Neural progenitor cell (in vitro differentiated cells): ENCODE measurements around the gene UNC45A.

Source experiments
- EZH2phosphoT487 ChIP-seq: fragments of 200-600 bp; sonication (generic); IDR thresholded peaks from 2 replicates; pipeline ENCODE4 v1.6.1; 2017; ENCODE audit warnings: antibody characterized with exemption
- TF ChIP-seq, protein P1 (sequence below): fragments of 200-600 bp; sonication (generic); IDR thresholded peaks from 2 replicates; pipeline ENCODE4 v1.5.1; 2017; ENCODE audit warnings: antibody characterized with exemption, mild to moderate bottlenecking

DNA sequence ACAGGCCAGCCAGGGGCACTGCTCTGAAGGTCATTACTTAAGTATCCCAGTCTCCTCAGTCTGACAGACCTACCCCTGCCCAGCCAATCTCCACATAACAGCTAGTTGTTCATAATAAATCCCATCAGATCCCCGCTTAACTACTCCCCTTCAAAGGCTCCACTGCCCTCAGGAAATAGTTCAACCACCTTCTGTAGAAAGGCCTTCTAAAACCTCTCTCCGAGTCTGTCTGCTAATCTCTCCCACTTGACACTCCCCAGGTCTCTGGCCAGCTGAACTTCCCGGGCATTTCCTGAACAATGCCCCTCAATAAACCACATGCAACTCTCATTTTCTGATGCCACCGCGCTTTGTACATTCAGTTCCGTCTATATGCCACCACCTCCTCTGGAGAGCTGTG, 53.2 kb downstream of the UNC45A start:
- TF ChIP-seq EZH2phosphoT487: no peak
- TF ChIP-seq, protein P1, sequence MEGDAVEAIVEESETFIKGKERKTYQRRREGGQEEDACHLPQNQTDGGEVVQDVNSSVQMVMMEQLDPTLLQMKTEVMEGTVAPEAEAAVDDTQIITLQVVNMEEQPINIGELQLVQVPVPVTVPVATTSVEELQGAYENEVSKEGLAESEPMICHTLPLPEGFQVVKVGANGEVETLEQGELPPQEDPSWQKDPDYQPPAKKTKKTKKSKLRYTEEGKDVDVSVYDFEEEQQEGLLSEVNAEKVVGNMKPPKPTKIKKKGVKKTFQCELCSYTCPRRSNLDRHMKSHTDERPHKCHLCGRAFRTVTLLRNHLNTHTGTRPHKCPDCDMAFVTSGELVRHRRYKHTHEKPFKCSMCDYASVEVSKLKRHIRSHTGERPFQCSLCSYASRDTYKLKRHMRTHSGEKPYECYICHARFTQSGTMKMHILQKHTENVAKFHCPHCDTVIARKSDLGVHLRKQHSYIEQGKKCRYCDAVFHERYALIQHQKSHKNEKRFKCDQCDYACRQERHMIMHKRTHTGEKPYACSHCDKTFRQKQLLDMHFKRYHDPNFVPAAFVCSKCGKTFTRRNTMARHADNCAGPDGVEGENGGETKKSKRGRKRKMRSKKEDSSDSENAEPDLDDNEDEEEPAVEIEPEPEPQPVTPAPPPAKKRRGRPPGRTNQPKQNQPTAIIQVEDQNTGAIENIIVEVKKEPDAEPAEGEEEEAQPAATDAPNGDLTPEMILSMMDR: no peak
